Hepatocyte (in vitro differentiated cells): ENCODE measurements around the gene OR6B3. TPM values are rescaled to one million over a fixed set of nuclear protein-coding genes. Genes with fewer than 3 reads are reported as not detected.

ENCODE experiments used
- DNase-seq: peaks from one replicate; pipeline ENCODE4 v3.0.0-alpha.2; 2016; ENCODE audit warnings: low spot score
- H2AFZ ChIP-seq: fragments of 200-600 bp; sonication (generic); 2 replicates; pipeline ENCODE4 v1.6.0; 2016; ENCODE audit warnings: antibody characterized with exemption, mild to moderate bottlenecking
- H3K27ac ChIP-seq: fragments of 200-600 bp; sonication (generic); 2 replicates; pipeline ENCODE4 v1.5.1; 2016; ENCODE audit warnings: mild to moderate bottlenecking
- H3K27me3 ChIP-seq: fragments of 200-600 bp; sonication (generic); 2 replicates; pipeline ENCODE4 v1.6.1; 2016
- H3K36me3 ChIP-seq: fragments of 200-600 bp; sonication (generic); replicated peaks from 2 replicates; pipeline ENCODE4 v1.5.1; 2016; ENCODE audit warnings: low read depth; ENCODE audit not compliant: insufficient read depth
- H3K4me1 ChIP-seq: fragments of 200-600 bp; sonication (generic); 2 replicates; pipeline ENCODE4 v1.5.1; 2016; ENCODE audit warnings: mild to moderate bottlenecking, moderate library complexity; ENCODE audit not compliant: insufficient read depth
- H3K4me2 ChIP-seq: fragments of 200-600 bp; sonication (generic); 2 replicates; pipeline ENCODE4 v1.6.0; 2016
- H3K4me3 ChIP-seq: fragments of 200-600 bp; sonication (generic); 2 replicates; pipeline ENCODE4 v1.5.1; 2016; ENCODE audit warnings: mild to moderate bottlenecking
- H3K79me2 ChIP-seq: fragments of 200-600 bp; sonication (generic); 2 replicates; pipeline ENCODE4 v1.6.0; 2017; ENCODE audit warnings: mild to moderate bottlenecking
- H3K9me2 ChIP-seq: fragments of 200-600 bp; sonication (generic); replicated peaks from 2 replicates; pipeline ENCODE4 v1.6.0; 2017; ENCODE audit warnings: mild to moderate bottlenecking; ENCODE audit not compliant: insufficient read depth
- H3K9me3 ChIP-seq: fragments of 200-600 bp; sonication (generic); 2 replicates; pipeline ENCODE4 v1.5.1; 2016; ENCODE audit warnings: low read depth, mild to moderate bottlenecking
- H4K20me1 ChIP-seq: fragments of 200-600 bp; sonication (generic); 2 replicates; pipeline ENCODE4 v1.6.0; 2016; ENCODE audit warnings: mild to moderate bottlenecking; ENCODE audit not compliant: insufficient read depth, poor library complexity, severe bottlenecking
- EZH2 ChIP-seq: fragments of 200-600 bp; sonication (generic); IDR thresholded peaks from 2 replicates; pipeline ENCODE4 v1.6.1; 2016; ENCODE audit warnings: antibody characterized with exemption, mild to moderate bottlenecking, borderline replicate concordance
- EZH2phosphoT487 ChIP-seq: fragments of 200-600 bp; sonication (generic); IDR thresholded peaks from one replicate; pipeline ENCODE4 v1.6.1; 2018; ENCODE audit warnings: antibody characterized with exemption, mild to moderate bottlenecking, low read depth, moderate library complexity; ENCODE audit not compliant: unreplicated experiment, severe bottlenecking
- whole genome bisulfite sequencing: methylation state at CpG from one replicate; pipeline ENCODE4 v1.1.6; 2016; ENCODE audit warnings: low lambda C conversion rate; ENCODE audit errors: missing lambda C conversion rate; 5-methylcytosine and 5-hydroxymethylcytosine counted together
- polyA plus RNA-seq: library from polyadenylated mRNA; unstranded; fragments of >200 nt; fragmentation: Nextera tagmentation; extraction: Ambion mirVana; gene quantifications from 2 replicates; pipeline ENCODE4 v1.2.1, GENCODE V29; 2016
- total RNA-seq: library from RNA; depleted of rRNA; stranded (reverse); fragments of >200 nt; gene quantifications from 2 replicates; pipeline ENCODE4 v1.2.3, GENCODE V29; 2014
- TF ChIP-seq, protein P1 (sequence below): fragments of 200-600 bp; sonication (generic); IDR thresholded peaks from 2 replicates; pipeline ENCODE4 v1.5.1; 2016; ENCODE audit warnings: antibody characterized with exemption, mild to moderate bottlenecking; ENCODE audit not compliant: poor library complexity

OR6B3 gene
- total RNA-seq (not detected in 2 replicates), polyA plus RNA-seq (not detected in 2 replicates)

DNA sequence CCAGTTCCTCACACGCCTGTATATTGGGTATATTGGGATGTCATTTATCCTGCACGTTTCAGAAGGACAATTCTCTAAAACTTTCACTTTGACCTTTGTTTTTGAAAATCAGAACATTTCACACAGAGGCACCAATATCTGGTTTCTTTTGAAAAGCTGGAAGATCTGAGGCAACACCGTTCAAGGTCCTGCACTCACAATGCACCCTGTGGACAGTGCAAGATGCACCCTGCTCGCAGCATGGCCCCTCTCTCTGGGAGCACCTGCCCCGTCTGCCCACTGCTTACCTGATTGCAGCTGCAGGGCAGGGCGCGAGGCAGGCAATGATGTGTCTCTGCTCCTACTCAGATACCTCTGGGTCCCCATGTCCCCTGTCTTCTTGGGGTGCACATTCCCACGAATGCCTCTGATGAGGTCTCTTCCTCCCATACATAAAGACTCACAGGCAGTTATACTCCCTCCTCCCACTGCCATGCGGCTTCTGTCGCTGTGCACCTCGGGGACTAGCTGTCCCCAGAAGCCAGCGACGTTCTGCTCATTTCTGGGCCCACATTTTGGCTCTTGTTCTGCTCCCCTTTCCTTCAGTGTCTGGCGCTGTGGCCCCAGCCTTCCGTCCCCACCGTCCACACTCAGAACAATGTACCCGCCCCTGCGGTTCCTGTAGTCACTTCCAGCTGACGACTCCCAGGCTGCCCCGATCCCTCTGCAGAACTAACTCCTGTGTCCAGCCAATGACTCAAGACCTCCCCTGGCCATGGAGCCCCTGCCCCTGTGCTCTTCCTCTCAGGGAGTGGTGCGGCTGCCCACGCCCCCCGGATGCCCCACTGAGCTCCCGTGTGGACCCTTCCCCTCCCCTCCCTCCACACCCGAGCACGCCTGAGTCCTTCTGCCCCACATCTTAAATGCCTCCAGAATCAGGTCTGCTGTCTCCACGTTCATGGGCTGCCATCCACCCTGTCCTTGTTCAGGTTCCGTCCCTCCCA lies at the start of gene OR6B3:
OR6B3 (minus strand) TSS at position 349 of the 983 bp plus-strand sequence.
- Histone ChIP-seq H3K9me2 (no peaks in the 10 kb centered on the region), H2AFZ (no peak within 1 kb of the TSS), H3K4me2 (no peak within 1 kb of the TSS), H3K4me3 (no peak within 1 kb of the TSS), H3K27me3 (peaks cover 66% of the 10 kb centered on the region), H3K9me3 (no peaks in the 10 kb centered on the region), H3K79me2 (no peaks in the 10 kb centered on the region), H3K36me3 (no peaks in the 10 kb centered on the region), H3K4me1 (no peaks in the 10 kb centered on the region), H3K27ac (no peak within 1 kb of the TSS), H4K20me1 (no peaks in the 10 kb centered on the region)
- WGBS, result 78% methylated on average over 22 of the region's 28 CpGs
- no peak for DNase-seq
- no peak for TF ChIP-seq EZH2phosphoT487
- TF ChIP-seq EZH2, result no peak
- TF ChIP-seq, protein P1, sequence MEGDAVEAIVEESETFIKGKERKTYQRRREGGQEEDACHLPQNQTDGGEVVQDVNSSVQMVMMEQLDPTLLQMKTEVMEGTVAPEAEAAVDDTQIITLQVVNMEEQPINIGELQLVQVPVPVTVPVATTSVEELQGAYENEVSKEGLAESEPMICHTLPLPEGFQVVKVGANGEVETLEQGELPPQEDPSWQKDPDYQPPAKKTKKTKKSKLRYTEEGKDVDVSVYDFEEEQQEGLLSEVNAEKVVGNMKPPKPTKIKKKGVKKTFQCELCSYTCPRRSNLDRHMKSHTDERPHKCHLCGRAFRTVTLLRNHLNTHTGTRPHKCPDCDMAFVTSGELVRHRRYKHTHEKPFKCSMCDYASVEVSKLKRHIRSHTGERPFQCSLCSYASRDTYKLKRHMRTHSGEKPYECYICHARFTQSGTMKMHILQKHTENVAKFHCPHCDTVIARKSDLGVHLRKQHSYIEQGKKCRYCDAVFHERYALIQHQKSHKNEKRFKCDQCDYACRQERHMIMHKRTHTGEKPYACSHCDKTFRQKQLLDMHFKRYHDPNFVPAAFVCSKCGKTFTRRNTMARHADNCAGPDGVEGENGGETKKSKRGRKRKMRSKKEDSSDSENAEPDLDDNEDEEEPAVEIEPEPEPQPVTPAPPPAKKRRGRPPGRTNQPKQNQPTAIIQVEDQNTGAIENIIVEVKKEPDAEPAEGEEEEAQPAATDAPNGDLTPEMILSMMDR, result no peak

DNA sequence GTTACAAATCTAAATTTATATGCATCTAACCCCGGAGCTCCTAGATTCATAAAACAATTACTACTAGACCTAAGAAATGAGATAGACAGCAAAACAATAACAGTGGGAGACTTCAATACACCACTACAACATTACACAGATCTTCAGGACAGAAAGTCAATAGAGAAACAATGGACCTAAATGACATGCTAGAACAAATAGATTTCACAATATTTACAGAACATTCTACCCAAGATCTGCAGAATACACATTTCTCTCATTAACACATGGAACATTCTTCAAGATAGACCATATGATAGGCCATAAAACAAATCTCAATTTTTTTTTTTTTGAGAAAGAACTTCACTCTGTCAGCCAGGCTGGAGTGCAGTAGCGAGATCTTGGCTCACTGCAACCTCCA lies 45.0 kb upstream of the OR6B3 start:
- H3K27ac ChIP-seq, result no peak overlapping the region
- H3K9me3 ChIP-seq, result no peaks in the 10 kb centered on the region
- no peak overlapping the region for H2AFZ ChIP-seq
- TF ChIP-seq, protein P1, result no peak
- TF ChIP-seq EZH2 (no peak), EZH2phosphoT487 (no peak)
- H3K4me3 ChIP-seq, result no peak overlapping the region
- H3K27me3 ChIP-seq, result peaks cover 49% of the 10 kb centered on the region
- DNase-seq, result no peak
- no peaks in the 10 kb centered on the region for H4K20me1 ChIP-seq
- no peaks in the 10 kb centered on the region for H3K79me2 ChIP-seq
- no peaks in the 10 kb centered on the region for H3K4me1 ChIP-seq
- no peaks in the 10 kb centered on the region for H3K36me3 ChIP-seq
- no peak overlapping the region for H3K4me2 ChIP-seq
- 72% methylated on average over 2 of the region's 2 CpGs for WGBS
- H3K9me2 ChIP-seq, result no peaks in the 10 kb centered on the region

DNA sequence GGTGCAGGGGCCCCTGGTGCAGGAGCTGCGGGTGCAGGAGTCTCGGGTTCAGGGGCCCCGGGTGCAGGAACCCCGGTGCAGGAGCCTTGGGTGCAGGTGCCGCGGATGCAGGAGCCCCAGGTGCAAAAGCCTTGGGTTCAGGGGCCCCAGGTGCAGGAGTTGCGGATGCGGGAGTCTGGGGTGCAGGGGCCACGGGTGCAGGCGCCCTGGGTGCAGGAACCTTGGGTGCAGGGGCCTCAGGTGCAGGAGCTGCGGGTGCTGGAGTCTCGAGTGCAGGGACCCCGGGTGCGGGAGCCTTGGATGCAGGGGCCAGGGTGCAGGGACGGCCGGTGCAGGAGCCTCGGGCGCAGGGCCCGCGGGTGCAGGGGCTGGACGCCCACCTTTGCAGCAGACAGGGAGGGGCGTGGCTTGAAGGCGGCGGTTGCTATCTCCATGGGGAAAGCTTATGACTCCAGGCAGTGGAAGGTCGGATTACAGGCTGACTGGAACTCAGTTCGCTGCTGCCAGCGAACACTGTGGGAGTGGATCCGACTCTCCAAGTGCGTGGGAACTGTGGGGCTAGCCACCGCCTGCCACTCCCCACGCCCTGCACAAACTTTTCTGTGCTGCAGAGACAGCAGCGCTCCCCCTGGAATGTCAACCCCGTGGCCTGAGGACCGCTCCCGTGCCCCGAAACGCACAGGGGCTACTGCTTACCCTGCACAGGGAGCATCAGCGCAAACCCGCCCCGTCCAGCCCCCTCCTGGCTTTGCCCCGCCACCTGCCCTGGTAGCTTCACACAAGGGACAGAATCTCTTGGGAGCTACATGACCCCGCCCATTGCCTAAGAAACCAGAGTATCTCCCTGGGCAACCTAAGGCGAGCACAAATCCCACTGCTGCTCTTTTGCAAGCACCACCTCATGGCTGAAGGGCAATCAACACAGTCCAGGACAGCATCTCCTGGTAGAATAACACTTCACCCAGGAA lies 42.5 kb upstream of the OR6B3 start:
- DNase-seq, result no peak
- TF ChIP-seq, protein P1, result no peak
- TF ChIP-seq EZH2phosphoT487, result no peak
- TF ChIP-seq EZH2, result no peak
- Histone ChIP-seq H3K4me2 (peak overlapping the region; percentile 41), H3K36me3 (no peaks in the 10 kb centered on the region), H3K4me1 (no peaks in the 10 kb centered on the region), H3K27me3 (peaks cover 52% of the 10 kb centered on the region), H3K4me3 (no peak overlapping the region), H3K79me2 (no peaks in the 10 kb centered on the region), H3K9me3 (no peaks in the 10 kb centered on the region), H4K20me1 (no peaks in the 10 kb centered on the region), H3K27ac (no peak overlapping the region), H2AFZ (no peak overlapping the region), H3K9me2 (no peaks in the 10 kb centered on the region)
- WGBS, result 36% methylated on average over 35 of the region's 43 CpGs
